Caco-2 (cell line): ENCODE results near the gene PUDP. TPM values are rescaled to one million over a fixed set of nuclear protein-coding genes. Genes with fewer than 3 reads are reported as not detected.

Experiments used
- BruUV-seq: library from RNA; stranded (reverse); fragments of 400-500 nt; replicated peaks from 2 replicates; lab custom pipeline; 2021; lab: Mats Ljungman, UMichigan
- CTCF ChIA-PET: fragments of 300-600 bp; sonication (Branson Sonifier 250); formaldehyde crosslinking; loops from one replicate; lab custom pipeline; 2022; ENCODE audit warnings: antibody characterized with exemption; lab: Charles Lee
- POLR2A ChIA-PET: fragments of 300-600 bp; sonication (Branson Sonifier 250); formaldehyde crosslinking; loops from one replicate; lab custom pipeline; 2022; ENCODE audit warnings: antibody characterized with exemption; lab: Charles Lee
- DNase-seq, 2 experiments: peaks; one replicate each; pipeline versions ENCODE4 v3.0.0 to v3.0.0-alpha.2; 2020 to 2022
- H3K27me3 ChIP-seq: replicated peaks from 2 replicates; pipeline ENCODE4 v1.6.0; 2011; ENCODE audit warnings: low read length; ENCODE audit not compliant: control insufficient read depth, insufficient read depth
- H3K36me3 ChIP-seq: 2 replicates; pipeline ENCODE4 v1.5.1; 2011; ENCODE audit warnings: low read length; ENCODE audit not compliant: control insufficient read depth, insufficient read depth
- H3K4me1 ChIP-seq: fragments of 250-450 bp; sonication (Bioruptor Pico); 2 replicates; pipeline ENCODE4 v1.5.1; 2020; ENCODE audit warnings: mild to moderate bottlenecking
- H3K4me3 ChIP-seq: 2 replicates; pipeline ENCODE4 v1.5.1; 2011; ENCODE audit warnings: low read depth, mild to moderate bottlenecking, control low read depth, low read length
- H3K9me3 ChIP-seq: fragments of 250-450 bp; sonication (Bioruptor Pico); 2 replicates; pipeline ENCODE4 v1.5.1; 2020; ENCODE audit warnings: mild to moderate bottlenecking, moderate library complexity
- H3K27ac Mint-ChIP-seq: one replicate; pipeline ENCODE4 v1.8.0; 2022; ENCODE audit warnings: mixed read lengths; ENCODE audit not compliant: unreplicated experiment
- H3K27me3 Mint-ChIP-seq: one replicate; pipeline ENCODE4 v1.8.0; 2022; ENCODE audit warnings: mixed read lengths; ENCODE audit not compliant: insufficient read depth, unreplicated experiment
- H3K36me3 Mint-ChIP-seq: one replicate; pipeline ENCODE4 v1.8.0; 2022; ENCODE audit warnings: mild to moderate bottlenecking, mixed read lengths; ENCODE audit not compliant: insufficient read depth, unreplicated experiment
- H3K4me1 Mint-ChIP-seq: one replicate; pipeline ENCODE4 v1.8.0; 2022; ENCODE audit warnings: low read depth, mixed read lengths; ENCODE audit not compliant: unreplicated experiment
- H3K4me3 Mint-ChIP-seq: one replicate; pipeline ENCODE4 v1.8.0; 2022; ENCODE audit warnings: mild to moderate bottlenecking, moderate library complexity, mixed read lengths; ENCODE audit not compliant: unreplicated experiment
- H3K9me3 Mint-ChIP-seq: one replicate; pipeline ENCODE4 v1.8.0; 2022; ENCODE audit warnings: mixed read lengths; ENCODE audit not compliant: unreplicated experiment
- intact Hi-C: fragments of 100-400 bp; cut with micrococcal nuclease; formaldehyde crosslinking; loops from one replicate; pipeline ENCODE4 v1.10.0; 2022; ENCODE audit not compliant: unreplicated experiment
- total RNA-seq: library from RNA; stranded (reverse); gene quantifications from 2 replicates; pipeline ENCODE4 v1.2.3, GENCODE V29; 2022
- TF ChIP-seq, protein P1 (sequence below), 2 experiments: fragments of 200-600 bp in 1 of 2; IDR thresholded peaks; 1 replicate in 1 of 2; 2 replicates in 1 of 2; pipeline versions ENCODE4 v1.5.1 to v1.8.0; 2011 to 2022; ENCODE audit warnings: antibody characterized with exemption in 1 of 2, control low read depth in 1 of 2, inconsistent platforms in 1 of 2, low read depth in 1 of 2, low read length in 1 of 2, mild to moderate bottlenecking in 1 of 2, moderate library complexity in 1 of 2; ENCODE audit not compliant: insufficient read depth in 1 of 2, severe bottlenecking in 1 of 2, unreplicated experiment in 1 of 2

Gene PUDP
- total RNA-seq, 1 experiment from 2014 or later: 57.5 TPM

DNA sequence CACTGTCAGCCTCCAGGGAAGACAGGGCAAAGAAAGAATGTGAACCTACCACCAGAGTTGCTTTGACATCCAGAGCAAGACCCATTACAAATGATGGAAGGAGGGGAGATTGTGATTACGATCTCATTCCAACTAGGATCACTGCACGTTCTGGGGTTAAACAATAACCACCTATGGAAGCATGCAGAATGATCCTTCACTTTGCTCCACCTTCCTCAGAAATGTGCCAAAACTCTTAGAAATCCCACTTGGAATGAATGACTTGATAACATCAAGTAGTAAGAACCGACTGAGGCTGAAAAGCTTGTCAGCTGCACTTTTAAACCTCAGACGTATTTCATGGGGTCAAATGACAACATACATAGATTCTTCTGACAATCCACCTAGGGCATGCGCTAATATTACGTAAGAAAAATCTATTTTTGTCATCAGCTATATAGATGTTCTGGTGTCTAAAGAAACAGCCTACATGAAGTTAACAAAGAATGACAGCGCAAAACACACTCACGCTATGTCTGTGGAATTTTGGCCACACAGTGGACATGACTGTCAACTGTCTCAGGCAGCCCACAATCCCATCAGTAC is 3.9 kb downstream of the PUDP start:
- Histone ChIP-seq H3K4me1 (peaks cover 29% of the 10 kb centered on the region), H3K9me3 (no peaks in the 10 kb centered on the region), H3K4me3 (no peak overlapping the region), H3K36me3 (no peaks in the 10 kb centered on the region), H3K27me3 (no peaks in the 10 kb centered on the region)
- intact Hi-C loops: loop anchor here (1.0 kb wide), 1 partner anchor 12 kb away; no protein-coding TSS in a partner anchor
- DNase-seq: peak; percentile 16 to 36
- Mint-ChIP-seq H3K9me3 (no peaks in the 10 kb centered on the region), H3K4me1 (peaks cover 7% of the 10 kb centered on the region), H3K27ac (peak overlapping the region; percentile 87), H3K4me3 (peak overlapping the region; percentile 44), H3K27me3 (no peaks in the 10 kb centered on the region), H3K36me3 (peaks cover 13% of the 10 kb centered on the region)
- ChIA-PET CTCF (interaction anchor here (1.0 kb wide), 1 partner anchor 11 kb away, joined by 3 read pairs; no protein-coding TSS in a partner anchor), POLR2A (interaction anchor here (0.6 kb wide), 1 partner anchor 11 kb away, joined by 3 read pairs; no protein-coding TSS in a partner anchor)
- no TSS peak for BruUV-seq
- TF ChIP-seq, protein P1, sequence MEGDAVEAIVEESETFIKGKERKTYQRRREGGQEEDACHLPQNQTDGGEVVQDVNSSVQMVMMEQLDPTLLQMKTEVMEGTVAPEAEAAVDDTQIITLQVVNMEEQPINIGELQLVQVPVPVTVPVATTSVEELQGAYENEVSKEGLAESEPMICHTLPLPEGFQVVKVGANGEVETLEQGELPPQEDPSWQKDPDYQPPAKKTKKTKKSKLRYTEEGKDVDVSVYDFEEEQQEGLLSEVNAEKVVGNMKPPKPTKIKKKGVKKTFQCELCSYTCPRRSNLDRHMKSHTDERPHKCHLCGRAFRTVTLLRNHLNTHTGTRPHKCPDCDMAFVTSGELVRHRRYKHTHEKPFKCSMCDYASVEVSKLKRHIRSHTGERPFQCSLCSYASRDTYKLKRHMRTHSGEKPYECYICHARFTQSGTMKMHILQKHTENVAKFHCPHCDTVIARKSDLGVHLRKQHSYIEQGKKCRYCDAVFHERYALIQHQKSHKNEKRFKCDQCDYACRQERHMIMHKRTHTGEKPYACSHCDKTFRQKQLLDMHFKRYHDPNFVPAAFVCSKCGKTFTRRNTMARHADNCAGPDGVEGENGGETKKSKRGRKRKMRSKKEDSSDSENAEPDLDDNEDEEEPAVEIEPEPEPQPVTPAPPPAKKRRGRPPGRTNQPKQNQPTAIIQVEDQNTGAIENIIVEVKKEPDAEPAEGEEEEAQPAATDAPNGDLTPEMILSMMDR (IDR thresholded peaks at IDR 0.05; ENCODE audit: insufficient read depth in 1 of 2, low read depth in 1 of 2, low read length in 1 of 2, severe bottlenecking in 1 of 2, unreplicated experiment in 1 of 2): no peak

DNA sequence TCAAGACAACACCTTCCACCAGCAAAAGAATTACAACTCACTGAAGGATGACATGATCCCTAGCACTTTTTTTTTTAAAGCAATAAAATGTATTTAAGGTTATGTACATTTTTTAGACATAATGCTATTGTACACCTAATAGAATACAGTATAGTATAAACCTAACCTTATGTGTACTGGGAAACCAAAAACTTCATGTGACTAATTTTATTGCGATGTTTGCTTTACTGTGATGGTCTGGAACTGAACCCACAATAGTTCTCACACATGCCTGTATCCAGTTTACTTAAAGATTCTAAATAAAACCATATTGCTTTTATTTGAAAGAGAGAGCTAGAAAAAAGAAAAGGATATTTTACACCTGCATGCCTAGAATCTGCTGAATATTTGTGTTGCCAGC is 4.9 kb downstream of the PUDP start:
- Histone ChIP-seq H3K36me3 (no peaks in the 10 kb centered on the region), H3K27me3 (no peaks in the 10 kb centered on the region), H3K4me1 (peaks cover 29% of the 10 kb centered on the region), H3K4me3 (no peak overlapping the region), H3K9me3 (no peaks in the 10 kb centered on the region)
- intact Hi-C loops: no loop called here
- ChIA-PET POLR2A (no interaction called here), CTCF (interaction anchor here (1.0 kb wide), 1 partner anchor 10 kb away, joined by 3 read pairs; no protein-coding TSS in a partner anchor)
- H3K4me3 Mint-ChIP-seq: no peak overlapping the region
- peaks cover 7% of the 10 kb centered on the region for H3K4me1 Mint-ChIP-seq
- TF ChIP-seq, protein P1 (IDR thresholded peaks at IDR 0.05; ENCODE audit: insufficient read depth in 1 of 2, low read depth in 1 of 2, low read length in 1 of 2, severe bottlenecking in 1 of 2, unreplicated experiment in 1 of 2): no peak
- no TSS peak for BruUV-seq
- no peak for DNase-seq
- H3K9me3 Mint-ChIP-seq: no peaks in the 10 kb centered on the region
- H3K36me3 Mint-ChIP-seq: peaks cover 19% of the 10 kb centered on the region
- H3K27me3 Mint-ChIP-seq: no peaks in the 10 kb centered on the region
- H3K27ac Mint-ChIP-seq: no peak overlapping the region

DNA sequence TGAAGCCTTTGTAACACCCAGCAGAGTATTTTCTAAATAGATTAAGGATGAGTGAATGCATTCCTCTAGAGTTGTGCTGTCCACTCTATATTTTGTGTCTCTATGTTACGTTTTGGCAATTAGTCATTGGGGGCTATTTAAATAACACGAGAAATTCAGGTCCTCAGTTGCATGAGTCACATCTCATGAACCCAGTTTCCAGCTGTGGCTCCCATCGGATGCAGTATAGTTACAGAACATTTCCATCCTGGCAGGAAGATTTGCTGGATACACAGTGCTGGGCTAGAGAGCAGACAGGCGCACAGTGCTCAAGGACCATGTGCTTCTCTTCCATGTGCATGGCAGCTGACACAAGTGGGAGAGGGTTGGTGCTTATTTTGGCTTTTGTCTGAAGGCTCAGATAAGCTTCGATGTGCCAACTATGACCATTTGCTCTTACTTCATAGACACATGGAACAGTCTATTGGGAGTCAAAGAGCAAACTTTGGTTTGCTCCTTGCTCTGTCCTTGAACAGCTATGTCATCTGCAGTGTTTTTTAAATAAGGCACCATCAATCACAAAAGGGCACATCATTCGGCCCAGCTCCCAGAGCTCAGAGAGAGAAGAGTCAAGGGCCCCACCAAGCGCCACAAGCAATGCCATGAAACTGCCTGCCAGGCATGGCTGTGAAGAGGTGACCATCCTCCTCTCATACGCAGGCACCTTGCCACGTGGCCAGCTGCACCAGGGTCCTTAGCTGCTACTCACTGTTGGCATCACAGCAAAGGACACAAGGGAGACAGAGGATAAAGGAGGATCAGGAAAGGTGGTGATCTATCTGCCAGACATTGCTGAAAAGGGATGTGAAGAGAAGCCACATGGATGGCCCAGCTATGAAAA is 8.5 kb downstream of the PUDP start:
- POLR2A ChIA-PET: no interaction called here
- intact Hi-C loops: loop anchor here (10.0 kb wide), 2 partner anchors 445 to 765 kb away; no protein-coding TSS in a partner anchor

More for the DNA sequence above, 8.5 kb downstream of the PUDP start:
- TF ChIP-seq, protein P1 (IDR thresholded peaks at IDR 0.05; ENCODE audit: insufficient read depth in 1 of 2, low read depth in 1 of 2, low read length in 1 of 2, severe bottlenecking in 1 of 2, unreplicated experiment in 1 of 2): no peak
- peaks cover 13% of the 10 kb centered on the region for H3K36me3 Mint-ChIP-seq
- no peak overlapping the region for H3K4me3 Mint-ChIP-seq
- CTCF ChIA-PET: no interaction called here
- peaks cover 27% of the 10 kb centered on the region for H3K4me1 ChIP-seq
- no peak overlapping the region for H3K27ac Mint-ChIP-seq
- no peaks in the 10 kb centered on the region for H3K9me3 Mint-ChIP-seq
- peaks cover 10% of the 10 kb centered on the region for H3K4me1 Mint-ChIP-seq
- no peaks in the 10 kb centered on the region for H3K36me3 ChIP-seq
- H3K9me3 ChIP-seq: no peaks in the 10 kb centered on the region
- BruUV-seq: no TSS peak
- no peaks in the 10 kb centered on the region for H3K27me3 ChIP-seq
- no peak for DNase-seq
- H3K4me3 ChIP-seq: no peak overlapping the region
- no peaks in the 10 kb centered on the region for H3K27me3 Mint-ChIP-seq
